B cell (primary cell): ENCODE data around the gene DRC7. TPM values are rescaled to one million over a fixed set of nuclear protein-coding genes. Genes with fewer than 3 reads are reported as not detected.

Experiments
- ATAC-seq: fragments of 200-7000 bp; cut with Tn5 transposase; one replicate; pipeline ENCODE4 v1.10.0; 2021; ENCODE audit warnings: low read depth, mild to moderate bottlenecking, moderate number of reproducible peaks, moderate library complexity
- CTCF ChIA-PET: fragments of 350-600 bp; sonication (Branson Sonifier 250); formaldehyde crosslinking; loops from one replicate; lab custom pipeline; 2021; ENCODE audit warnings: antibody characterized with exemption, inconsistent platforms; lab: Charles Lee
- POLR2A ChIA-PET: fragments of 350-600 bp; sonication (Branson Sonifier 250); formaldehyde crosslinking; loops from one replicate; lab custom pipeline; 2021; ENCODE audit warnings: antibody characterized with exemption; lab: Charles Lee
- DNase-seq: peaks from one replicate; pipeline ENCODE4 v3.0.0; 2013
- H2AFZ ChIP-seq: 2 replicates; pipeline ENCODE4 v1.6.1; 2012; ENCODE audit warnings: mild to moderate bottlenecking, low read depth, low read length; ENCODE audit not compliant: insufficient read depth, poor library complexity, severe bottlenecking
- H3K27ac ChIP-seq, 2 donors: 1 replicate in 1 of 2; 2 replicates in 1 of 2; pipeline ENCODE4 v1.5.1; 2012 to 2013; ENCODE audit warnings: low read length in 2 of 2, mild to moderate bottlenecking in 2 of 2, moderate library complexity in 1 of 2
- H3K27me3 ChIP-seq, 4 experiments: fragments of 200-600 bp in 1 of 4; sonication (generic) in 1 of 4; replicated peaks in 1 of 4; 1 replicate in 2 of 4; 2 replicates in 2 of 4; pipeline versions ENCODE4 v1.6.1 to v1.7.0; 2013 to 2016; ENCODE audit warnings: low read length in 3 of 4, mild to moderate bottlenecking in 2 of 4, mixed read lengths in 1 of 4, moderate library complexity in 1 of 4; ENCODE audit not compliant: insufficient read depth in 4 of 4, control insufficient read depth in 3 of 4; ENCODE audit errors: control extremely low read depth in 1 of 4
- H3K36me3 ChIP-seq, 2 experiments: replicated peaks in 1 of 2; 1 replicate in 1 of 2; 2 replicates in 1 of 2; pipeline versions ENCODE4 v1.6.1 to v1.7.1; 2013; ENCODE audit warnings: low read length in 1 of 2; ENCODE audit not compliant: insufficient read depth in 2 of 2, control insufficient read depth in 1 of 2; ENCODE audit errors: control extremely low read depth in 1 of 2, extremely low read depth in 1 of 2
- H3K4me1 ChIP-seq, 2 donors: fragments of 200-600 bp in 1 of 2; sonication (generic) in 1 of 2; 1 replicate in 1 of 2; 2 replicates in 1 of 2; pipeline versions ENCODE4 v1.5.1 to v1.6.1; 2013 to 2017; ENCODE audit warnings: low read length in 2 of 2; ENCODE audit not compliant: control insufficient read depth in 2 of 2, insufficient read depth in 2 of 2
- H3K4me2 ChIP-seq: replicated peaks from 2 replicates; pipeline ENCODE3; 2012; ENCODE audit warnings: mild to moderate bottlenecking, low read depth, low read length; ENCODE audit not compliant: poor library complexity, severe bottlenecking
- H3K4me3 ChIP-seq, 5 experiments: fragments of 200-600 bp in 1 of 5; sonication (generic) in 1 of 5; 1 replicate in 3 of 5; 2 replicates in 2 of 5; pipeline versions ENCODE4 v1.5.1 to v1.7.0; 2011 to 2016; ENCODE audit warnings: low read length in 4 of 5, mild to moderate bottlenecking in 4 of 5, low read depth in 2 of 5, control low read depth in 1 of 5, moderate library complexity in 1 of 5; ENCODE audit not compliant: insufficient read depth in 1 of 5; ENCODE audit errors: control extremely low read depth in 1 of 5, extremely low read depth in 1 of 5
- H3K79me2 ChIP-seq: fragments of 200-600 bp; sonication (generic); one replicate; pipeline ENCODE4 v1.6.0; 2016; ENCODE audit warnings: low read length; ENCODE audit not compliant: control insufficient read depth, insufficient read depth
- H3K9ac ChIP-seq: fragments of 200-600 bp; sonication (generic); 2 replicates; pipeline ENCODE4 v1.6.1; 2017; ENCODE audit warnings: mild to moderate bottlenecking, low read length, moderate library complexity
- H3K9me3 ChIP-seq, 3 donors: one replicate each; pipeline versions ENCODE4 v1.6.1 to v1.7.1; 2013; ENCODE audit warnings: low read length in 2 of 3; ENCODE audit not compliant: control insufficient read depth in 2 of 3, insufficient read depth in 1 of 3; ENCODE audit errors: control extremely low read depth in 1 of 3
- H4K20me1 ChIP-seq: 2 replicates; pipeline ENCODE4 v1.6.0; 2012; ENCODE audit warnings: mild to moderate bottlenecking, low read length; ENCODE audit not compliant: insufficient read depth, control insufficient read depth, poor library complexity, severe bottlenecking
- H3K27ac Mint-ChIP-seq: one replicate; pipeline ENCODE4 v1.8.0; 2021; ENCODE audit warnings: mixed read lengths
- H3K27me3 Mint-ChIP-seq: one replicate; pipeline ENCODE4 v1.8.0; 2021; ENCODE audit warnings: mixed read lengths
- H3K4me1 Mint-ChIP-seq: one replicate; pipeline ENCODE4 v1.8.0; 2021; ENCODE audit warnings: mixed read lengths
- H3K4me3 Mint-ChIP-seq: one replicate; pipeline ENCODE4 v1.8.0; 2021; ENCODE audit warnings: mixed read lengths
- H3K9me3 Mint-ChIP-seq: one replicate; pipeline ENCODE4 v1.8.0; 2022; ENCODE audit warnings: mixed read lengths; ENCODE audit not compliant: insufficient read depth
- EZH2 ChIP-seq: IDR thresholded peaks from 2 replicates; pipeline ENCODE4 v1.6.1; 2012; ENCODE audit warnings: borderline replicate concordance, low read depth, mild to moderate bottlenecking, moderate library complexity, low read length; ENCODE audit not compliant: insufficient read depth, poor library complexity, severe bottlenecking
- WGBS: methylation state at CpG from one replicate; pipeline ENCODE4 v1.1.5; 2013; ENCODE audit warnings: missing lambda C conversion rate; ENCODE audit not compliant: insufficient coverage; 5-methylcytosine and 5-hydroxymethylcytosine counted together
- intact Hi-C: fragments of 100-400 bp; cut with micrococcal nuclease; formaldehyde crosslinking; loops from one replicate; pipeline ENCODE4 v1.10.0; 2022
- polyA plus RNA-seq: library from polyadenylated mRNA; depleted of rRNA; stranded (reverse); fragments of >200 nt; gene quantifications from 2 replicates; pipeline ENCODE4 v1.2.3, GENCODE V29; 2012
- total RNA-seq, 2 donors: library from RNA; stranded (reverse); fragments of 120-200 nt in 1 of 2; gene quantifications; 1 replicate in 1 of 2; 2 replicates in 1 of 2; pipeline versions ENCODE4 v1.2.3 to v1.2.4, GENCODE V29; 2013 to 2022
- TF ChIP-seq, protein P1 (sequence below): fragments of 200-600 bp; IDR thresholded peaks from one replicate; pipeline ENCODE4 v1.8.0; 2022; ENCODE audit warnings: antibody characterized with exemption, mild to moderate bottlenecking

Gene DRC7
- total and polyA plus RNA-seq, 2 donors (not counting 1 experiment from before 2014, with no cell fraction given): 0.12 to 0.22 TPM

- Mint-ChIP-seq H3K27ac (no peak overlapping the region), H3K4me1 (no peaks in the 10 kb centered on the region), H3K27me3 (no peaks in the 10 kb centered on the region), H3K9me3 (no peaks in the 10 kb centered on the region), H3K4me3 (no peak overlapping the region)
- no peaks in the 10 kb centered on the region for H4K20me1 ChIP-seq
- H3K36me3 ChIP-seq: peaks cover 0 to 3% of the 10 kb centered on the region in 2 experiments
- ChIA-PET CTCF (interaction anchor here (0.6 to 1.0 kb wide), 4 partner anchors 10 to 248 kb away, joined by 3 to 5 read pairs (median 4); partner anchors contain the start of gene KATNB1), POLR2A (interaction anchor here (0.6 kb wide), 1 partner anchor 309 kb away, joined by 3 read pairs; no protein-coding TSS in a partner anchor)
- no peak for DNase-seq
- H2AFZ ChIP-seq: no peak overlapping the region
- peaks cover 0 to 3% of the 10 kb centered on the region in 2 donors for H3K4me1 ChIP-seq
- H3K27me3 ChIP-seq: no peaks in the 10 kb centered on the region
- no peak overlapping the region for H3K9ac ChIP-seq
- intact Hi-C loops: loop anchor here (1.0 kb wide), 1 partner anchor 21 kb away; the partner anchor contains the start of gene KATNB1
- no peak overlapping the region for H3K4me2 ChIP-seq
- H3K9me3 ChIP-seq: no peaks in the 10 kb centered on the region
- TF ChIP-seq, protein P1, sequence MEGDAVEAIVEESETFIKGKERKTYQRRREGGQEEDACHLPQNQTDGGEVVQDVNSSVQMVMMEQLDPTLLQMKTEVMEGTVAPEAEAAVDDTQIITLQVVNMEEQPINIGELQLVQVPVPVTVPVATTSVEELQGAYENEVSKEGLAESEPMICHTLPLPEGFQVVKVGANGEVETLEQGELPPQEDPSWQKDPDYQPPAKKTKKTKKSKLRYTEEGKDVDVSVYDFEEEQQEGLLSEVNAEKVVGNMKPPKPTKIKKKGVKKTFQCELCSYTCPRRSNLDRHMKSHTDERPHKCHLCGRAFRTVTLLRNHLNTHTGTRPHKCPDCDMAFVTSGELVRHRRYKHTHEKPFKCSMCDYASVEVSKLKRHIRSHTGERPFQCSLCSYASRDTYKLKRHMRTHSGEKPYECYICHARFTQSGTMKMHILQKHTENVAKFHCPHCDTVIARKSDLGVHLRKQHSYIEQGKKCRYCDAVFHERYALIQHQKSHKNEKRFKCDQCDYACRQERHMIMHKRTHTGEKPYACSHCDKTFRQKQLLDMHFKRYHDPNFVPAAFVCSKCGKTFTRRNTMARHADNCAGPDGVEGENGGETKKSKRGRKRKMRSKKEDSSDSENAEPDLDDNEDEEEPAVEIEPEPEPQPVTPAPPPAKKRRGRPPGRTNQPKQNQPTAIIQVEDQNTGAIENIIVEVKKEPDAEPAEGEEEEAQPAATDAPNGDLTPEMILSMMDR: no peak
- no peak for TF ChIP-seq EZH2
- H3K4me3 ChIP-seq: no peak overlapping the region
- 98% methylated on average over 12 of the region's 15 CpGs for WGBS
- no peak overlapping the region for H3K27ac ChIP-seq
- no peaks in the 10 kb centered on the region for H3K79me2 ChIP-seq
- ATAC-seq: no peak
Measured at GRCh38 chr16:57756424-57757325, 62.1 kb downstream of the DRC7 start.
